A673 (cell line): ENCODE results near the gene PRRC2B.

ENCODE experiments used
- CTCF ChIP-seq: fragments of 300-800, 200-600 bp; sonication (generic); conservative IDR thresholded peaks from 2 replicates; pipeline ENCODE4 v1.5.1; 2017; ENCODE audit warnings: low read depth, mild to moderate bottlenecking, antibody characterized with exemption, low read length, moderate library complexity, mixed read lengths
- EZH2 ChIP-seq: fragments of 200-600 bp; sonication (generic); IDR thresholded peaks from 2 replicates; pipeline ENCODE4 v1.6.1; 2017; ENCODE audit warnings: borderline replicate concordance, low read depth, mild to moderate bottlenecking, mixed read lengths, antibody characterized with exemption, low read length; ENCODE audit not compliant: poor library complexity, severe bottlenecking

GRCh38 chr9:131505012-131505411 lies 111.1 kb downstream of the PRRC2B start:
- no peak for TF ChIP-seq CTCF
- no peak for TF ChIP-seq EZH2
